Caco-2 (cell line): ENCODE results near the gene RAMP1. TPM values are rescaled to one million over a fixed set of nuclear protein-coding genes. Genes with fewer than 3 reads are reported as not detected.

Source experiments
- BruUV-seq: library from RNA; stranded (reverse); fragments of 400-500 nt; replicated peaks from 2 replicates; lab custom pipeline; 2021; lab: Mats Ljungman, UMichigan
- CTCF ChIA-PET: fragments of 300-600 bp; sonication (Branson Sonifier 250); formaldehyde crosslinking; loops from one replicate; lab custom pipeline; 2022; ENCODE audit warnings: antibody characterized with exemption; lab: Charles Lee
- POLR2A ChIA-PET: fragments of 300-600 bp; sonication (Branson Sonifier 250); formaldehyde crosslinking; loops from one replicate; lab custom pipeline; 2022; ENCODE audit warnings: antibody characterized with exemption; lab: Charles Lee
- DNase-seq, 2 experiments: peaks; one replicate each; pipeline versions ENCODE4 v3.0.0 to v3.0.0-alpha.2; 2020 to 2022
- H3K27me3 ChIP-seq: replicated peaks from 2 replicates; pipeline ENCODE4 v1.6.0; 2011; ENCODE audit warnings: low read length; ENCODE audit not compliant: control insufficient read depth, insufficient read depth
- H3K36me3 ChIP-seq: 2 replicates; pipeline ENCODE4 v1.5.1; 2011; ENCODE audit warnings: low read length; ENCODE audit not compliant: control insufficient read depth, insufficient read depth
- H3K4me1 ChIP-seq: fragments of 250-450 bp; sonication (Bioruptor Pico); 2 replicates; pipeline ENCODE4 v1.5.1; 2020; ENCODE audit warnings: mild to moderate bottlenecking
- H3K4me3 ChIP-seq: 2 replicates; pipeline ENCODE4 v1.5.1; 2011; ENCODE audit warnings: low read depth, mild to moderate bottlenecking, control low read depth, low read length
- H3K9me3 ChIP-seq: fragments of 250-450 bp; sonication (Bioruptor Pico); 2 replicates; pipeline ENCODE4 v1.5.1; 2020; ENCODE audit warnings: mild to moderate bottlenecking, moderate library complexity
- H3K27ac Mint-ChIP-seq: one replicate; pipeline ENCODE4 v1.8.0; 2022; ENCODE audit warnings: mixed read lengths; ENCODE audit not compliant: unreplicated experiment
- H3K27me3 Mint-ChIP-seq: one replicate; pipeline ENCODE4 v1.8.0; 2022; ENCODE audit warnings: mixed read lengths; ENCODE audit not compliant: insufficient read depth, unreplicated experiment
- H3K36me3 Mint-ChIP-seq: one replicate; pipeline ENCODE4 v1.8.0; 2022; ENCODE audit warnings: mild to moderate bottlenecking, mixed read lengths; ENCODE audit not compliant: insufficient read depth, unreplicated experiment
- H3K4me1 Mint-ChIP-seq: one replicate; pipeline ENCODE4 v1.8.0; 2022; ENCODE audit warnings: low read depth, mixed read lengths; ENCODE audit not compliant: unreplicated experiment
- H3K4me3 Mint-ChIP-seq: one replicate; pipeline ENCODE4 v1.8.0; 2022; ENCODE audit warnings: mild to moderate bottlenecking, moderate library complexity, mixed read lengths; ENCODE audit not compliant: unreplicated experiment
- H3K9me3 Mint-ChIP-seq: one replicate; pipeline ENCODE4 v1.8.0; 2022; ENCODE audit warnings: mixed read lengths; ENCODE audit not compliant: unreplicated experiment
- intact Hi-C: fragments of 100-400 bp; cut with micrococcal nuclease; formaldehyde crosslinking; loops from one replicate; pipeline ENCODE4 v1.10.0; 2022; ENCODE audit not compliant: unreplicated experiment
- total RNA-seq: library from RNA; stranded (reverse); gene quantifications from 2 replicates; pipeline ENCODE4 v1.2.3, GENCODE V29; 2022
- TF ChIP-seq, protein P1 (sequence below), 2 experiments: fragments of 200-600 bp in 1 of 2; IDR thresholded peaks; 1 replicate in 1 of 2; 2 replicates in 1 of 2; pipeline versions ENCODE4 v1.5.1 to v1.8.0; 2011 to 2022; ENCODE audit warnings: antibody characterized with exemption in 1 of 2, control low read depth in 1 of 2, inconsistent platforms in 1 of 2, low read depth in 1 of 2, low read length in 1 of 2, mild to moderate bottlenecking in 1 of 2, moderate library complexity in 1 of 2; ENCODE audit not compliant: insufficient read depth in 1 of 2, severe bottlenecking in 1 of 2, unreplicated experiment in 1 of 2

Gene RAMP1
- total RNA-seq, 1 experiment from 2014 or later: 2.2 TPM

DNA sequence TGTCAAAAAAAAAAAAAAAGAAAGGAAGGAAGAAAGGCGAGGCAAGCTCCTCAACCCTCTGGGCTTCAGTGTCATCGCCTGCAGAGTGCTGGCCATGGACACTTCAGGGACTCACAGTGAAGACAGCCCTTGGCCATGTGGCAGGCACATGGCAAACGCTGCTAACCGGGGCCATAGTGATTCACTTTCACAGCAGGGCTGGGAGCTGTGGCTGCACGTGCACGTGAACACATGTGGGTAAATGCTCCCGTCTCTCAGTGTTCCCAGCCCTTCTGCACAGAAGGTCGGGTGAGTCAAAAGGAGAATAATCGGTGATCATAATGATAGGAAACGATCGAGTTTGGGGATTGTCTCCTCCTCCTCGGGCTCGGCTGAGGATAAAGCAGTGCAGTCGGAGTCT lies 61.2 kb downstream of the RAMP1 start:
- Mint-ChIP-seq H3K36me3 (no peaks in the 10 kb centered on the region), H3K4me3 (no peak overlapping the region), H3K27ac (no peak overlapping the region), H3K4me1 (peaks cover 7% of the 10 kb centered on the region), H3K27me3 (no peaks in the 10 kb centered on the region), H3K9me3 (no peaks in the 10 kb centered on the region)
- TF ChIP-seq, protein P1, sequence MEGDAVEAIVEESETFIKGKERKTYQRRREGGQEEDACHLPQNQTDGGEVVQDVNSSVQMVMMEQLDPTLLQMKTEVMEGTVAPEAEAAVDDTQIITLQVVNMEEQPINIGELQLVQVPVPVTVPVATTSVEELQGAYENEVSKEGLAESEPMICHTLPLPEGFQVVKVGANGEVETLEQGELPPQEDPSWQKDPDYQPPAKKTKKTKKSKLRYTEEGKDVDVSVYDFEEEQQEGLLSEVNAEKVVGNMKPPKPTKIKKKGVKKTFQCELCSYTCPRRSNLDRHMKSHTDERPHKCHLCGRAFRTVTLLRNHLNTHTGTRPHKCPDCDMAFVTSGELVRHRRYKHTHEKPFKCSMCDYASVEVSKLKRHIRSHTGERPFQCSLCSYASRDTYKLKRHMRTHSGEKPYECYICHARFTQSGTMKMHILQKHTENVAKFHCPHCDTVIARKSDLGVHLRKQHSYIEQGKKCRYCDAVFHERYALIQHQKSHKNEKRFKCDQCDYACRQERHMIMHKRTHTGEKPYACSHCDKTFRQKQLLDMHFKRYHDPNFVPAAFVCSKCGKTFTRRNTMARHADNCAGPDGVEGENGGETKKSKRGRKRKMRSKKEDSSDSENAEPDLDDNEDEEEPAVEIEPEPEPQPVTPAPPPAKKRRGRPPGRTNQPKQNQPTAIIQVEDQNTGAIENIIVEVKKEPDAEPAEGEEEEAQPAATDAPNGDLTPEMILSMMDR (IDR thresholded peaks at IDR 0.05; ENCODE audit: insufficient read depth in 1 of 2, low read depth in 1 of 2, low read length in 1 of 2, severe bottlenecking in 1 of 2, unreplicated experiment in 1 of 2): no peak
- H3K36me3 ChIP-seq: no peaks in the 10 kb centered on the region
- H3K27me3 ChIP-seq: no peaks in the 10 kb centered on the region
- intact Hi-C loops: no loop called here
- no peaks in the 10 kb centered on the region for H3K9me3 ChIP-seq
- no TSS peak for BruUV-seq
- CTCF ChIA-PET: interaction anchor here (0.6 kb wide), 1 partner anchor 120 kb away, joined by 6 read pairs; no protein-coding TSS in a partner anchor
- POLR2A ChIA-PET: no interaction called here
- H3K4me1 ChIP-seq: no peaks in the 10 kb centered on the region
- no peak for DNase-seq
- no peak overlapping the region for H3K4me3 ChIP-seq

DNA sequence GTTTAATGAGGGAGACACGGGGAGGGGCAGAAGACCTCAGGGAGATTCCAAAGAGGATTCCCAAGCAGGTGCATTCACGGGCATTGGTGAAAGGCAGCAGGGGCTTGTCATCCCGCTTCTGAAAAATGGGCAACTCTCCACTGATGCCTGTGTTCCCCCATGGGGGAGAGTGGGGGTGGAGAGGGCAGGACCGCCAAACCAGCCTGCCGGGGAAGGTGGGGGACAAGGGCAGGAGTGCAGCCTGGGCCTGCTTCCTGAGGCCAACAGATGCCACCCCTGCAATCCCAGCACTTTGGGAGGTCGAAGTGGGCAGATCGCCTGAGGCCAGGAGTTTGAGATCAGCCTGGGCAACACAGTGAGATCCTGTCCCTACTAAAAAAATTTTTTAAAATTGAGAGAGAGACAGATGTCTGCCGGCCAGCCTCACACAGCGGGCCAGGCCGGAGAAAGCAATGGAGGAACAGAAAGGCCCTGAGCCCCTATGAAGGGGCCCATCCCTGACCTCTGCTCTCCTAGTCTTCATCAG lies 62.6 kb downstream of the RAMP1 start:
- no peaks in the 10 kb centered on the region for H3K36me3 ChIP-seq
- intact Hi-C loops: no loop called here
- no peaks in the 10 kb centered on the region for H3K9me3 Mint-ChIP-seq
- no peaks in the 10 kb centered on the region for H3K36me3 Mint-ChIP-seq
- H3K27me3 ChIP-seq: no peaks in the 10 kb centered on the region
- H3K27me3 Mint-ChIP-seq: no peaks in the 10 kb centered on the region
- peaks cover 7% of the 10 kb centered on the region for H3K4me1 Mint-ChIP-seq
- H3K4me3 ChIP-seq: no peak overlapping the region
- no peak overlapping the region for H3K27ac Mint-ChIP-seq
- no peak for DNase-seq
- no TSS peak for BruUV-seq
- POLR2A ChIA-PET: no interaction called here
- no peaks in the 10 kb centered on the region for H3K4me1 ChIP-seq
- H3K9me3 ChIP-seq: no peaks in the 10 kb centered on the region
- TF ChIP-seq, protein P1 (IDR thresholded peaks at IDR 0.05; ENCODE audit: insufficient read depth in 1 of 2, low read depth in 1 of 2, low read length in 1 of 2, severe bottlenecking in 1 of 2, unreplicated experiment in 1 of 2): no peak
- H3K4me3 Mint-ChIP-seq: no peak overlapping the region
- CTCF ChIA-PET: no interaction called here

DNA sequence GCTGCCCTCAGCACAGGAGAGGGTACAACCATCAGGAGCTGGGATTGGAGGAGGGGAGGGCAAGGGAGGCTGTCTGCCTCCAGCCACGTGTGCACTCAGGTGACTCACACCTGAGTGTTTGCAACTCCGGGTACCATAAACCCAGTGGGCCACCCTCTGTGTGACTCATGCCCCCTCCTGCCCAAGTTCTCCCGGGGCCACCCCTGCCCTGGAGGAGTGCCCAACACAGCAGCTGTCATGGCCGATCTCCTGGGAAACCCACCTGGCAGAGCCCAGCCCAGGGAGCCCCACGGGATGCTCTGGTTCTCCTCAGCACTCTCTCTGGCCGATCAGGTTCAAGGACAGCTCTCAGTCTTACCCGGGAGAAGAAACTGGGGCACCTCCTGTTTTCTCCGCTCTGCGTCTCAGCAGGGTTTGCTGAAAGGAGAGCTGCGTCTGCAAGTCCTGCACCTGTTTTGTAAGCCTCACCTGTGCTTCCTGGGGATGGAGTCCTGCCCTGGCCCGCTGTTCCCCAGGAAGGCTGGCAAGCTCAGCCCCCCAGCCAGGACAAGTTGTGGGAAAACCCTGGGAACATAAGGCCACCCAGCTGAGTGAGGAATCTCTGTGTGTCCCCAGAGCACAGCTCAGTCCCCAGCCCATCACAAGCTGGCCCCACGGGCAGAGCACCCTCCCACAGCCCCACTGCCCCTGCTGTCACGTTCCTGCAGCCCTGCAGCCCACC lies 63.4 kb downstream of the RAMP1 start:
- no peaks in the 10 kb centered on the region for H3K27me3 Mint-ChIP-seq

More for the DNA sequence above, 63.4 kb downstream of the RAMP1 start:
- H3K9me3 Mint-ChIP-seq: no peaks in the 10 kb centered on the region
- no peak overlapping the region for H3K27ac Mint-ChIP-seq
- Histone ChIP-seq H3K4me1 (no peaks in the 10 kb centered on the region), H3K9me3 (no peaks in the 10 kb centered on the region), H3K27me3 (no peaks in the 10 kb centered on the region), H3K36me3 (no peaks in the 10 kb centered on the region), H3K4me3 (peak overlapping the region; percentile 16; the same call in 1 of the 2 replicates)
- ChIA-PET CTCF (interaction anchor here (0.8 kb wide), 1 partner anchor 92 kb away, joined by 5 read pairs; no protein-coding TSS in a partner anchor), POLR2A (no interaction called here)
- no peak overlapping the region for H3K4me3 Mint-ChIP-seq
- no peaks in the 10 kb centered on the region for H3K36me3 Mint-ChIP-seq
- TF ChIP-seq, protein P1 (IDR thresholded peaks at IDR 0.05; ENCODE audit: insufficient read depth in 1 of 2, low read depth in 1 of 2, low read length in 1 of 2, severe bottlenecking in 1 of 2, unreplicated experiment in 1 of 2): no peak
- DNase-seq: no peak
- intact Hi-C loops: loop anchor here (1.0 kb wide), 2 partner anchors 44 to 64 kb away; no protein-coding TSS in a partner anchor
- no TSS peak for BruUV-seq
- H3K4me1 Mint-ChIP-seq: peaks cover 7% of the 10 kb centered on the region
